Activated naive CD4-positive, alpha-beta T cell treated with anti-CD3 and anti-CD28 coated beads, Interleukin-2, amount 10 ng/mL, durations not matched to agents 5 hours and 36 hours (primary cell): Measurements from ENCODE around the gene ZNF714. TPM values are rescaled to one million over a fixed set of nuclear protein-coding genes. Genes with fewer than 3 reads are reported as not detected.

Experiments
- total RNA-seq, 2 experiments: library from RNA; stranded (reverse); gene quantifications; one replicate each; pipeline ENCODE4 v1.2.3, GENCODE V29; 2021

ZNF714 gene
- 10 to 100 TPM; 22.0 to 23.0 TPM for total RNA-seq

GRCh38 chr19:21082011-21082975 lies at the start of gene ZNF714:
Gene ZNF714 (plus strand): TSS chr19:21082203. CDS start chr19:21098269, 16,066 bp downstream.

GRCh38 chr19:21141787-21142464 lies 59.9 kb downstream of the ZNF714 start, which contains the start of gene ZNF431:
Gene ZNF431 (plus strand): TSS chr19:21142040. CDS start chr19:21142184, 144 bp downstream.

Other genes with a start within 250 kb of the ZNF714 start
- 10 to 100 TPM; 14.8 to 15.7 TPM for gene ZNF85, start 159.0 kb upstream of the ZNF714 start, total RNA-seq
- 10 to 100 TPM; 24.0 to 27.6 TPM for gene ZNF430, start 61.5 kb upstream of the ZNF714 start, total RNA-seq
- 10 to 100 TPM; 21.6 to 25.3 TPM for gene ZNF431, start 59.8 kb downstream of the ZNF714 start, total RNA-seq
- 10 to 100 TPM; 23.3 to 25.0 TPM for gene ZNF708, start 247.2 kb downstream of the ZNF714 start, total RNA-seq